Middle frontal gyrus (tissue), 1 donor: ENCODE results near the gene APEH.

ENCODE experiments used
- DNase-seq: peaks from one replicate; pipeline ENCODE4 v3.0.0-alpha.2; 2015; ENCODE audit warnings: low spot score; ENCODE audit errors: extremely low spot score

APEH gene

DNA sequence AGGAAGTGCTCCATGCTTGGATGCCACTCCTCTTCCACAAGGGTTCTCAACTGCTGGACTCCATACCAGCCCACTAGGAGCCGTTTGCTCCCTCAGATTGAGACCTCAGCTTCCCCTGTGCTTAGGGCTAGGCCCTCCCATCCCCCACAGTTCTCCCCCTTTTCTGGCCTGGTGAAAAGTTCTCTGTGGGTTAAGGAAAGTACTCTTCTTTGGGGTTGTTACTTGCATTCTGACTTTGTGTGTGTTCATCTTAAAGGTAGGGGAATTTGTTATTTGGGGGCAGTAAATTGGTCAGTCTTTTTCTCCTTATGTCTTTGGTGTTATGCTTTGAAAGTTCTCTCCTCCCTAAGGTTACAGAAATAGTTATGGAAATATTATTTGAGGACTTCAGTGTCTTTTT is 24.0 kb upstream of the APEH start:
- no peak for DNase-seq

DNA sequence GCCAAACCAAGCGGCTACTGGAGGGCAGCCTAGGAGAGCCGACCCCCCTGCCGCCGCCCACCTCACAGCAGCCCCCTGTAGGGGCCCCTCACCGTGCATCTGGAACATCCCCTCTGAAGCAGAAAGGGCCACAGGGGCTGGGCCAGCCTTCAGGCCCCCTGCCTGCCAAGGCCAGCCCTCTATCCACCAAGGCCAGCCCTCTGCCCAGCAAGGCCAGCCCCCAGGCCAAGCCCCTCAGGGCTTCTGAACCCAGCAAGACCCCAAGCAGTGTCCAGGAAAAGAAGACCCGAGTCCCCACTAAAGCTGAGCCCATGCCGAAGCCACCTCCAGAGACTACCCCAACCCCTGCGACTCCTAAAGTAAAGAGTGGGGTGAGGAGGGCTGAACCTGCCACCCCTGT is 23.5 kb upstream of the APEH start:
- DNase-seq, result no peak

DNA sequence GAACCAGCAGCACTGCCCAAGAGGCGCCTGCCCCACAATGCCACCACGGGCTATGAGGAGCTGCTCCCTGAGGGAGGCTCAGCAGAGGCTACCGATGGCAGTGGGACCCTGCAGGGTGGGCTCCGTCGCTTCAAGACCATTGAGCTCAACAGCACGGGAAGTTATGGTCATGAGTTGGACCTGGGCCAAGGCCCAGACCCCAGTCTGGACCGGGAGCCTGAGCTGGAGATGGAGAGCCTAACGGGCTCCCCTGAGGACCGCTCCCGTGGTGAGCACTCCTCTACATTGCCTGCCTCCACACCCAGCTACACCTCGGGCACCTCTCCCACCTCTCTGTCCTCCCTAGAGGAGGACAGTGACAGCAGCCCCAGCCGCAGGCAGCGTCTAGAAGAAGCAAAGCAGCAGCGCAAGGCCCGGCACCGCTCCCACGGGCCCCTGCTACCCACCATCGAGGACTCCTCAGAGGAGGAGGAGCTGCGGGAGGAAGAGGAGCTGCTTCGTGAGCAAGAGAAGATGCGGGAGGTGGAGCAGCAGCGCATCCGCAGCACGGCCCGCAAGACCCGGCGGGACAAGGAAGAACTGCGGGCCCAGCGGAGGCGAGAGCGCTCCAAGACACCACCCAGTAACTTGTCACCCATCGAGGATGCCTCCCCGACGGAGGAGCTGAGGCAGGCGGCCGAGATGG is 21.8 kb upstream of the APEH start:
- DNase-seq, result no peak

DNA sequence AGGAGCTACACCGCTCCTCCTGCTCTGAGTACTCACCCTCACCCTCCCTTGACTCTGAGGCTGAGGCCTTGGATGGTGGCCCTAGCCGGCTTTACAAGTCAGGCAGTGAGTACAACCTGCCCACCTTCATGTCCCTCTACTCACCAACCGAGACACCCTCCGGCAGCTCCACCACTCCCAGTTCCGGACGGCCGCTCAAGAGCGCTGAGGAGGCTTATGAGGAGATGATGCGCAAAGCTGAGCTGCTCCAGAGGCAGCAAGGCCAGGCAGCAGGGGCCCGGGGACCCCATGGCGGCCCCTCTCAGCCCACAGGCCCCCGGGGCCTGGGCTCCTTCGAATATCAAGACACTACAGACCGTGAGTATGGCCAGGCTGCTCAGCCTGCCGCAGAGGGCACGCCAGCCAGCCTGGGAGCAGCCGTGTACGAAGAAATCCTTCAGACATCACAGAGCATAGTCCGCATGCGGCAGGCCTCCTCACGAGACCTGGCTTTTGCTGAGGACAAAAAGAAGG is 21.2 kb upstream of the APEH start:
- DNase-seq, result no peak

DNA sequence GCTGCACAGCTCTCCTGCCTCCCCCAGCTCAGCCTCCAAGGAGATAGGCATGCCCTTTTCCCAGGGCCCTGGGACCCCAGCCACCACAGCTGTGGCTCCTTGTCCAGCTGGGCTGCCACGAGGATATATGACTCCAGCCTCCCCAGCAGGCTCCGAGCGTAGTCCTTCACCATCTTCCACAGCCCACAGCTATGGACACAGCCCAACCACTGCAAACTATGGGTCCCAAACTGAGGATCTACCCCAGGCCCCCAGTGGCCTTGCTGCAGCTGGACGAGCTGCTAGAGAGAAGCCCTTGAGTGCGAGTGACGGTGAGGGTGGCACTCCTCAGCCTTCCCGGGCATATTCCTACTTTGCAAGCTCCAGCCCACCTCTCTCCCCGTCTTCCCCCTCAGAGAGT is 20.5 kb upstream of the APEH start:
- DNase-seq, result no peak

DNA sequence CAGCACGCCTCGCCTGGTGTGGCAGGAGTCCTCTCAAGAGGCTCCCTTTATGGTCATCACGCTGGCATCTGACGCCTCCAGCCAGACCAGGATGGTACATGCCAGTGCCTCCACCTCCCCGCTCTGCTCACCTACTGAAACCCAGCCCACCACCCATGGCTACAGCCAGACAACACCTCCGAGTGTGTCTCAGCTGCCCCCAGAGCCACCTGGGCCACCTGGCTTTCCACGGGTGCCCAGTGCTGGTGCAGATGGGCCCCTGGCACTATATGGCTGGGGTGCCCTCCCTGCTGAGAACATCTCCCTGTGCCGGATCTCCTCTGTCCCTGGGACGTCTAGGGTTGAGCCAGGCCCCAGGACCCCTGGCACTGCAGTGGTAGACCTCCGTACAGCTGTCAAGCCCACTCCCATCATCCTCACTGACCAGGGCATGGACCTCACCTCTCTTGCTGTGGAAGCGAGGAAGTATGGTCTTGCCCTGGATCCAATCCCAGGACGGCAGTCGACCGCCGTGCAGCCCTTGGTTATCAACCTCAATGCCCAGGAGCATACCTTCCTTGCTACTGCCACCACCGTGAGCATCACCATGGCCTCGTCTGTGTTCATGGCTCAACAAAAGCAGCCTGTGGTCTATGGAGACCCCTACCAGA is 19.9 kb upstream of the APEH start:
- DNase-seq, result no peak

DNA sequence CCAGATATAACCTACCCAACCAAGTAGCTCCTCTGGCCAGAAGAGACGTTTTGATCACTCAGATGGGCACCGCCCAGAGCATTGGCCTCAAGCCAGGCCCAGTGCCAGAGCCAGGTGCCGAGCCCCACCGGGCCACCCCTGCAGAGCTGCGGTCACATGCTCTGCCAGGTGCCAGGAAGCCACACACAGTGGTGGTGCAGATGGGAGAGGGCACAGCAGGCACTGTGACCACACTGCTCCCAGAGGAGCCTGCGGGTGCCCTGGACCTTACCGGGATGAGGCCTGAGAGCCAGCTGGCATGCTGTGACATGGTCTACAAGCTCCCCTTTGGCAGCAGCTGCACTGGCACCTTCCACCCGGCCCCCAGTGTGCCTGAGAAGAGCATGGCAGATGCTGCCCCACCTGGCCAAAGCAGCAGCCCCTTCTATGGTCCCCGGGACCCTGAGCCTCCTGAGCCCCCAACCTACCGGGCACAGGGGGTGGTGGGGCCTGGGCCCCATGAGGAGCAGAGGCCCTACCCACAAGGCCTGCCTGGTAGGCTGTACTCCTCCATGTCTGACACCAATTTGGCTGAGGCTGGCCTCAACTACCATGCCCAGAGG is 19.1 kb upstream of the APEH start:
- no peak for DNase-seq

DNA sequence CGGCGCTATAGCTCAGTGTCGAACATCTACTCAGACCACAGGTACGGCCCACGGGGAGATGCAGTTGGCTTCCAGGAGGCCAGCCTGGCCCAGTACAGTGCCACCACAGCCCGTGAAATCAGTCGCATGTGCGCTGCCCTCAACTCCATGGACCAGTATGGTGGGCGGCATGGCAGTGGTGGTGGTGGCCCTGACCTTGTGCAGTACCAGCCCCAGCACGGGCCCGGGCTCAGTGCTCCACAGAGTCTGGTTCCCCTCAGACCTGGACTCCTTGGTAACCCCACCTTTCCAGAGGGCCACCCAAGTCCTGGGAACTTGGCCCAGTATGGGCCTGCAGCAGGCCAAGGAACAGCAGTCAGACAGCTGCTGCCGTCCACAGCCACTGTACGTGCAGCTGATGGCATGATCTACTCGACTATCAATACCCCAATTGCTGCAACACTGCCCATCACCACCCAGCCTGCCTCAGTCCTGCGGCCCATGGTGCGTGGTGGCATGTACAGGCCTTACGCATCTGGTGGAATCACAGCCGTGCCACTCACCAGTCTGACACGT is 18.3 kb upstream of the APEH start:
- no peak for DNase-seq

DNA sequence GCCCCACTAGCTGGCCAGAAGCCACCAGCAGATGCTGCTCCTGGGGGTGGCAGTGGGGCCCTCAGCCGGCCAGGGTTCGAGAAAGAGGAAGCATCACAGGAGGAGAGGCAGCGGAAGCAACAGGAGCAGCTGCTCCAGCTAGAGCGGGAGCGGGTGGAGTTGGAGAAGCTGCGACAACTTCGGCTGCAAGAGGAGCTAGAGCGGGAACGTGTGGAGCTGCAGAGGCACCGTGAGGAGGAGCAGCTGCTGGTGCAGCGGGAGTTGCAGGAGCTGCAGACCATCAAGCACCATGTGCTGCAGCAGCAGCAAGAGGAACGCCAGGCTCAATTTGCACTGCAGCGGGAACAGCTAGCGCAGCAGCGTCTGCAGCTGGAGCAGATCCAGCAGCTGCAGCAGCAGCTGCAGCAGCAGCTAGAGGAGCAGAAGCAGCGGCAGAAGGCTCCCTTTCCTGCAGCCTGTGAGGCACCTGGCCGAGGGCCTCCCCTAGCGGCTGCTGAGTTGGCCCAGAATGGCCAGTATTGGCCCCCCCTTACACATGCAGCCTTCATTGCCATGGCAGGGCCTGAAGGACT is 17.5 kb upstream of the APEH start:
- DNase-seq, result no peak

DNA sequence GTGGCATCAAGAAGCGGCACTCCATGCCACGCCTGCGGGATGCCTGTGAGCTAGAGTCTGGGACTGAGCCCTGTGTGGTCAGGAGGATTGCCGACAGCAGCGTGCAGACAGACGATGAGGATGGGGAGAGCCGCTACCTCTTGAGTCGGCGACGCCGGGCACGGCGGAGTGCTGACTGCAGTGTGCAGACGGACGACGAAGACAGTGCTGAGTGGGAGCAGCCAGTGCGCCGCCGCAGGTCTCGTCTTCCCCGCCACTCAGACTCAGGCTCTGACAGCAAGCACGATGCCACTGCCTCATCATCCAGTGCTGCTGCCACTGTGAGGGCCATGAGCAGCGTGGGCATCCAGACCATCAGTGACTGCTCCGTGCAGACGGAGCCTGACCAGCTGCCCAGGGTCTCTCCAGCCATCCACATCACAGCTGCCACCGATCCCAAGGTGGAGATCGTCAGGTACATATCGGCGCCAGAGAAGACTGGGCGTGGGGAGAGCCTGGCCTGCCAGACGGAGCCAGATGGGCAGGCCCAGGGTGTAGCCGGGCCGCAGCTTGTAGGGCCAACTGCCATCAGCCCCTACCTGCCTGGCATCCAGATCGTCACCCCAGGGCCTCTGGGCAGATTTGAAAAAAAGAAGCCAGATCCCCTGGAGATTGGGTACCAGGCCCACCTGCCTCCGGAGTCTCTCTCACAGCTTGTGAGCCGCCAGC is 16.8 kb upstream of the APEH start:
- DNase-seq, result no peak

DNA sequence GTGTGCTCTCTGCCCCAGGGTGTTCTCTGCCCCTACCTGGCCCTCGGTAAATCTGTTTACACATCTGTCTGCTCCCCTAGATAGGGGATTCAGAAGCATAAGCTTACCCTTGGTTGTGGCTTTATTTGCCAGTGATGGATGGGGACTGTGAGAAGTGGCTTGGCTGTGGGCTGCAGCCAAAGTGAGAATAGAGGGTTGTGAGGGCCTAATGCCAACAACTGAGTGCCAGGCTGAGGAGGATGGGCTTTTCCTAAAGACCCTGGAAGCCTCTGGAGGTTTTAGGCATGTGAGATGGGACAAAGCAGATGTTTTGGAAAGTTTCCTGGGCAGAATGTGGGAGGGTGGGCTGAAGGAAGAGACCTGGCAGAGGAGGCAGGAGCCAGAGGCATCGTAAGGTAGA is 15.4 kb upstream of the APEH start:
- no peak for DNase-seq

DNA sequence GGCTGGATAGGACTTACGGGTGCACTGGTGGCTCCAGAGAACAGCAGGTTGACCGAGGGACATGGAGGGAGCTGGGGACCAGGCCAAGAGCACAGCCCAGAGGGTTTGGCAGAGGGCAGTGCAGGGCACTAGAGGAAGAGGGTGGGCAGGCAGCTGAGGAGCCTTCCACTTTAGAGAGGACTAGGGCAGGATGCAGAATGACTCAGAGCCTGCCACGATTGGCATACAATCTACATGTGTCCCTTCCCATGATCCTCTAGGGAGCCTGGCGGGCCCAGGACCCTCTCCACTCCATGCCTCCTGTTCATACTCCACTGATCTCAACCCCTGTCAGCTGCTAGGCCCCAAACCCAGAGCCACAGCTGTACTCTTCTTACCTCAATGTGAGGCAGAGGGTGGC is 14.4 kb upstream of the APEH start:
- DNase-seq, result no peak

DNA sequence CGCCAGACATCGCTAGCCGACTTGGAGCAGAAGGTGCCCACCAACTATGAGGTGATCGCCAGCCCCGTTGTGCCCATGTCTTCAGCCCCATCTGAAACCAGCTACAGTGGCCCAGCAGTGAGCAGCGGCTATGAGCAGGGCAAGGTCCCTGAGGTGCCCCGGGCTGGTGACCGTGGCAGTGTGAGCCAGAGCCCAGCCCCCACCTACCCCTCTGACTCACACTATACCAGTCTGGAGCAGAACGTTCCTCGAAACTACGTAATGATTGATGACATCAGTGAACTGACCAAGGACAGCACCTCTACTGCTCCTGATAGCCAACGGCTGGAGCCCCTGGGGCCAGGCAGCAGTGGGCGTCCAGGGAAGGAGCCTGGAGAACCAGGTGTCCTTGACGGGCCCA is 12.9 kb upstream of the APEH start:
- DNase-seq, result no peak

DNA sequence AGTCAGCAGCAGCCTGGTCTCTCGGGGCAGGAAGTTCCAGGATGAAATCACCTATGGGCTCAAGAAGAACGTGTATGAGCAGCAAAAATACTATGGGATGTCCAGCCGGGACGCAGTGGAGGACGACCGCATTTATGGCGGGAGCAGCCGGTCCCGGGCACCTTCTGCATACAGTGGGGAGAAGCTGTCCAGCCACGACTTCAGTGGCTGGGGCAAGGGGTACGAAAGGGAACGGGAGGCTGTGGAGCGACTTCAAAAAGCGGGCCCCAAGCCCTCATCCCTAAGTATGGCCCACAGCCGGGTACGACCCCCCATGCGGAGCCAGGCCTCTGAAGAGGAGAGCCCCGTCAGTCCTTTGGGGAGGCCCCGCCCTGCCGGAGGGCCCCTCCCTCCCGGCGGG is 12.1 kb upstream of the APEH start:
- no peak for DNase-seq

DNA sequence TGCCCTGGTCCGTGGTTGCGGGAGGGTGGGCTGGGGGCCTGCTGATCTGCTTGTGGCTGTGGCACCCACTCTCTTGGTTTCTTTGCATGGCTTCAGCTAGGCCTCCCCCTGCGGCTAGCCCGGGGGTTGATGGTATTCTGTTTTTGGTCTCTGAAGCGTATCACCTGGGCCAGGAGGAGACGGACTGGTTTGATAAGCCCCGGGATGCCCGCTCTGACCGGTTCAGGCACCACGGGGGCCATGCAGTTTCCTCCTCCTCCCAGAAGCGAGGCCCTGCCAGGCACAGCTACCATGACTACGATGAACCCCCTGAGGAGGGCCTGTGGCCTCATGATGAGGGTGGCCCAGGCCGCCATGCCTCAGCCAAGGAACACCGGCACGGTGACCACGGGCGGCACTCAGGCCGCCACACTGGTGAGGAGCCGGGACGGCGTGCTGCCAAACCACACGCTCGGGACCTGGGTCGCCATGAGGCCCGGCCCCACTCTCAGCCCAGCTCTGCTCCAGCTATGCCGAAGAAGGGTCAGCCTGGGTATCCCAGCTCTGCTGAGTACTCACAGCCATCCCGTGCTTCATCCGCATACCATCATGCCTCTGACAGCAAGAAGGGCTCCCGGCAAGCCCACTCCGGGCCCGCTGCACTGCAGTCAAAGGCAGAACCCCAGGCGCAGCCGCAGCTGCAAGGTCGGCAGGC is 11.3 kb upstream of the APEH start:
- no peak for DNase-seq

DNA sequence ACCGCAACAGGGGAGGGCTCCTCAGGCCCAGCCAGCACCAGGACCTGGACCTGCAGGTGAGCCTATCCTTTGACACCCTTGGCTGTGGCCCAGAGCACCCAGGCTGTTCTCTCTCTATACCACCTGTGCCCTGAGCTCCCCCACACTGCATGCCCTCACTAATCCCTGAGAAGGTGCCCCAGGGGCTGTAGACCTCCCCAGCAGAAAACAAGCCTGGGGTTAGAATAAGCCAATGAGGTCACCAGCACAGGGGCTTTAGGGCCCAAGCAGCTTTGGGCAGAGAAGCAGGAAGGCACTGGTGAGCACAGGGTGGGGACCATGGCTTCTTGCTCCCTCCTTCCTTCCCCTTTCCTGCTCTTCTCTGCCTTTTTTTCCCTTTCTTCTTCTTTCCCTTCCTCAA is 10.3 kb upstream of the APEH start:
- no peak for DNase-seq

DNA sequence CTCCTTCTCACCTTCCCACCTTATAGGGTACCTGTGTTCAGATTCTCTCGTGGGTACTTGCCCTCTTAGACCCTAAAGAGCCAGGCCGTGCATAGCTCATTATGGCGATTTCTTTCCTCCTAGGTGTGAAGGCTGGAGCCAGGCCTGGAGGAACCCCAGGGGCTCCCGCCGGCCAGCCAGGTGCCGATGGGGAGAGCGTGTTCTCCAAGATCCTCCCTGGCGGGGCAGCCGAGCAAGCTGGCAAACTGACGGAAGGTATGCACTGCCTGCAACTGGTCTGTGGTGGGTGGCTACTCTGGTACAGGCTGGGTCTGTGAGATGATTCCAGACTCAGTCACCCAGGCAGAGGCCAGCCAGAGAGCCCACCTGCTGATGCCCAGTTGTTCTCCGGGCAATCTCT is 9.9 kb upstream of the APEH start:
- DNase-seq, result no peak

DNA sequence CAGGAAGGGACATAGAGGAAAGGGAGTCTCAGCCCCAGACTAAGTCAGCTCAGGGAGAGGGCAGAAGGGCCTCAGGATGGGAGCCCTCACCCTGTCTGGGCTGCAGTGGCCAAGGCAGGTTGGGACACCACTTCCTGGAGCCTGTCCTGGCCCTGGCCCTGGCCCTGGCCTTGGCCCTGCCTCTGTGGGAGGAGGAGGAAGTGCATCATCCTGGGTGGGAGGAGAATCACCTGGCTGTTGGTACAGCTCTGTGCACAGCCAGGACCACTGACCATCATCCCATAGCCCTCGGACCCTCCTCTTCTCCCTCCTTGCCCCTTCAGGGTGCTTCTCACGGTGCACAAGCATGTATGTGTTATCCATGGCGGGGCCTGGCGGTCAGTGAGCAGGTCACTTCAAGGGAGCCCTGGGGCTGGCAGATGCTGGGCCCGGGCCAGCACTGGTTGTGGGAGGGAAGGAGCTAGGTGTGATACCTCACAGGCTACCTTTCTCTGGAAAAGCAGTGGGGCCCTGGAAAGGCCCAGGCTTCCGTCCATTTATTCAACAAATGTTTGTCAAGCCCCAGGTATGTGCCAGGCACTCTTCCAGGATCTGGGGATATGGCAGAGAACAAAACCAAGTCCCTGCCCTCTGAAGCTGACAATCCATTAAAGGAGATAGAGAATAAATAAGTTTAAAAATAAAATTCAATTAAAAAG is 8.2 kb upstream of the APEH start:
- DNase-seq, result no peak

DNA sequence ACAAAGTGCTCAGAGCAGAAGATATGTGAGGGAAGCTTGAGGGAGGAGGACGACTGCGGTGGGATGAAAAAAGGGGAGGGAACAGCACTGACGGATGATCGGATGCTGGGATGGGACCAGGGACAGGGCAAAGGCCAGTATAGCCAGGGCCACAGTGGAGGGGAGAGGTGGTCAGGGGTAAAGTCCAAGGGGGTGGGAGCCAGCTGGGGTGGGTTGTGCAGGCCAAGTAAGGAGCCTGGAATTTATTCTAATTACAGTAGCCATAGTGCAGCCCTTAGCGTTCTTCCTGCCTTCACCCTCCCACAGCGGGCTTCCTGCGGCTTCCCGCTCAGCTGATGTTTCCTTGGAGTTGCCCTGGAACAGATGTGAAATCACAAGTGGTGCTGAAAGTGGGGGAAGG is 7.6 kb upstream of the APEH start:
- no peak for DNase-seq

DNA sequence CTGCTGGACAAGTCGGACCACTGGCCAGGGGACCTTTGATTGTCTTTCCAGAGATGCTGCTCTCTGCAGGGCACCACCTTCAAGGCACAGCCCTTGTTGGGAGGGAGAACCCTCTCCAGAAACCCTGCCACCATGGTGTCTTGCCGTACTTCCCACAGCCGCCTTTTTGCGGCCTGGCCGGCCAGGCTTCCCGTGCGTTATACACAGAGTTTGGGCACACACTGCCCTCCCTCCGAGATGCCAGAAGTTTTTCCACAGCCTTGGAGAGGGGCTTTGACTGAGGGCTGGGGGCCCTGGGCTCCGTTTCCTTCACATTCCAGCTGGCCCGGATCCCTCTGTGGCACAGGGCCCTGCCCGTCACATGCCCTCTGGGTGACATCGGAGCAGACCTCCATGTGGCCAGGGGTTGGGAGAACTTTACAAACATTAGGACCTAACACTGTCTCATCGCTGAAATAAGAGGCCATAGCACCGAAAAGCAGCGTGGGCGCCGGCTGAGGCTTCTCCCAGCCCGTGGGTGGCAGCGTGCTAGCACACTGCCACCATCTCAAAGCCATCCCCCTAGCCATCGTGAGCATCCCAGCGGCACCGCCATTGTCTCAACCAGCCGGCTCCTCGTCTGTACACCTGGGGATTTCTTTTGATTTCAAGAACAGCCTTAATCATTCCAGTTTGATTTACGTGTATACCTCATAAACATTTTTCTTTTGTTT is 6.3 kb upstream of the APEH start:
- no peak for DNase-seq
